ENCODE results near the gene STEAP2.

STEAP2 gene

DNA sequence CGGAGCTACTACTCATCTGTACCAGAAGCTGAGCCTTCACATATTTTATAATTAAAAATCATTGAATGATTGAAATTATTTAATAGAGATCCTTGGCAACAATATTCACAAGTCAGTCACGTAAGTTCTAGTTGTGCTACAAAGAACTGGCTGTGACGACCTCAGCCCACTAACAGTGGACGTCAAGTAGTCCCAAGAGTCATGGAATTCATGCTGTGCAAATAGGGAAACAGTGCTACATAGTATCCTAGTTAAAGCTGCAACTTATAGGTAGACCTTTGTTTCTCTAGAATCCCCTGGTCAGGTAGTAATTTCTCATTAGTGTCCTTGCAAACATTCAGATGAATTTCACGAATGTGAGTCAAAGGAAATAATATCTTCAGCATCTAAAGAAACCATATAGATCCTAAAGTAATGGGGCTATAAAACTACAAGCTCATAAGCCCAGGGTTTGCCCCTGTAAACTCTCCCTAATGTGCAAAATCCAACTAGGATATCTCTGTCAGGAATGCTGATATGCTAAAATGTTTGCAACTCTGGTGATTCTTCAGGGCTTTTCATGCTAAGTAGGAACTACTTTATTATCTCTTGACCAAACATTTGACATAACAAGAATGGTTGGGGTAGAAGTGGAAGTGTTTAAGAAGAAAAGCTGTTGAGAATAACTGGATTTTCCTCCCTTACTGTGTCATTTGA, 64.6 kb downstream of the STEAP2 start:
- H3K4me2 ChIP-seq (ENCODE audit: insufficient read depth, low read length): no peak overlapping the region
- no peak for DNase-seq
- no peaks in the 10 kb centered on the region for H3K9me3 ChIP-seq (ENCODE audit: insufficient read depth, low read length, severe bottlenecking)
- H3K27ac ChIP-seq (ENCODE audit: low read length): no peak overlapping the region
- H3K79me2 ChIP-seq (ENCODE audit: insufficient read depth, low read length): no peaks in the 10 kb centered on the region
- no peaks in the 10 kb centered on the region for H3K4me1 ChIP-seq (ENCODE audit: insufficient read depth, low read length)
- no peak for ATAC-seq (ENCODE audit: insufficient read depth, low read depth)
- no peaks in the 10 kb centered on the region for H4K20me1 ChIP-seq (ENCODE audit: insufficient read depth, low read length)
- H3K36me3 ChIP-seq (ENCODE audit: insufficient read depth, low read length): no peaks in the 10 kb centered on the region
- H2AFZ ChIP-seq (ENCODE audit: low read depth, low read length): no peak overlapping the region
- TF ChIP-seq EZH2 (IDR thresholded peaks at IDR 0.05; ENCODE audit: borderline replicate concordance, low read depth, low read length, severe bottlenecking): no peak
- no peak for TF ChIP-seq CTCF (IDR thresholded peaks at IDR 0.05; ENCODE audit: borderline replicate concordance, extremely low read depth, low read length, poor library complexity, severe bottlenecking)
- no peak overlapping the region for H3K4me3 ChIP-seq (ENCODE audit: low read depth in 1 of 2, low read length in 2 of 2)
- H3K9ac ChIP-seq (ENCODE audit: low read depth, low read length): no peak overlapping the region
- H3K27me3 ChIP-seq (ENCODE audit: insufficient read depth, low read length, poor library complexity): no peaks in the 10 kb centered on the region

Measured in DND-41 (cell line).